ENCODE data around the gene PLA2G4E. TPM values are rescaled to one million over a fixed set of nuclear protein-coding genes. Genes with fewer than 3 reads are reported as not detected.

Gene PLA2G4E
- total and polyA plus RNA-seq, 2 experiments from 2014 or later, result not detected

DNA sequence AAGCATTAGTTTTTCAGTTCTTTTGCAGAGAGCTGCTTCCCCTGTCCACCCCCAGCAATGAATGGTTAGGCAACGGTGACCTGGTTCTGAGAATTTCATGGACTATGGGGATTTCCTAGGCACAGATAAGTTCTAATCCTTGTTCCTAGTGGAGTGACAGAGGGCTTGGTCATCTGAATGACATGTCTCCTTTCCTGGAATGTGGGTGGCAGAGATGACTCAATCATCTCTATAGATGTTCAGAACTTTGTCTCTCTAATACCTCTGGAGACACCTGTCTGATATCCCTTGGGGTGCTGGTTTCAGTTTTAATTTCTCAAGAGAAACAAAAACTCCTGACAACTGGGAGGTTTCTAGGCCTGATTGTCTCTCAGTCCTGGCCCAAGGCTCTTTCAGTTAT is 10.4 kb downstream of the PLA2G4E start (continued):
- TF ChIP-seq STAT1 (IDR thresholded peaks at IDR 0.05; ENCODE audit: unreplicated experiment) (no peak), EZH2phosphoT487 (IDR thresholded peaks at IDR 0.05; ENCODE audit: unreplicated experiment) (no peak)
- TF ChIP-seq, protein P1, sequence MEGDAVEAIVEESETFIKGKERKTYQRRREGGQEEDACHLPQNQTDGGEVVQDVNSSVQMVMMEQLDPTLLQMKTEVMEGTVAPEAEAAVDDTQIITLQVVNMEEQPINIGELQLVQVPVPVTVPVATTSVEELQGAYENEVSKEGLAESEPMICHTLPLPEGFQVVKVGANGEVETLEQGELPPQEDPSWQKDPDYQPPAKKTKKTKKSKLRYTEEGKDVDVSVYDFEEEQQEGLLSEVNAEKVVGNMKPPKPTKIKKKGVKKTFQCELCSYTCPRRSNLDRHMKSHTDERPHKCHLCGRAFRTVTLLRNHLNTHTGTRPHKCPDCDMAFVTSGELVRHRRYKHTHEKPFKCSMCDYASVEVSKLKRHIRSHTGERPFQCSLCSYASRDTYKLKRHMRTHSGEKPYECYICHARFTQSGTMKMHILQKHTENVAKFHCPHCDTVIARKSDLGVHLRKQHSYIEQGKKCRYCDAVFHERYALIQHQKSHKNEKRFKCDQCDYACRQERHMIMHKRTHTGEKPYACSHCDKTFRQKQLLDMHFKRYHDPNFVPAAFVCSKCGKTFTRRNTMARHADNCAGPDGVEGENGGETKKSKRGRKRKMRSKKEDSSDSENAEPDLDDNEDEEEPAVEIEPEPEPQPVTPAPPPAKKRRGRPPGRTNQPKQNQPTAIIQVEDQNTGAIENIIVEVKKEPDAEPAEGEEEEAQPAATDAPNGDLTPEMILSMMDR (conservative IDR thresholded peaks at IDR 0.05; ENCODE audit: low read depth in 2 of 2), result no peak

DNA sequence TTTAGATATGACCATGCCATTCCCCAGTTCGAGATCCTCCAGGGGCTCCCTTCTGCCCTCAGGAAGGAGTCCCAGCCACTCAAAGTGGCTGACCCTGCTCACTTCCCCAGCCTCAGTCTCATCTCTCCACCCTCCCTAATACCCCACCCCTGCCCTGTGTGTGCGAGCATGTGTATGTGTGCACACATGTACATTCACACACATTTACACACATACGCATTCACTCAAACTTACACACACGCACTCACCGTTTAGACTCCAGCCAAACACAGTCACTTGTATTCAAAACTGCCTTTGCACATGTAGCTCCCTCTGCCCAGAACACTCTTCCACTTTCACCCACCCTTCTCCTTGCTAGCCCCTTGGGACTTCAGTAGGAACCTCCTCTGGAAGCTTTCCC is 11.4 kb downstream of the PLA2G4E start:
- H3K9me3 Mint-ChIP-seq, result no peaks in the 10 kb centered on the region; the same call in 2 of the 3 replicates
- DNase-seq (ENCODE audit: low spot score) (no peak), ATAC-seq (no peak)
- Histone ChIP-seq H4K20me1 (replicated peaks; ENCODE audit: insufficient read depth) (no peaks in the 10 kb centered on the region; the same call in 1 of the 2 replicates), H3F3A (replicated peaks; ENCODE audit: low read depth) (no peaks in the 10 kb centered on the region), H2AFZ (no peak overlapping the region), H3K4me2 (no peak overlapping the region), H3K9me2 (ENCODE audit: insufficient read depth) (0 out of 2 replicates have a peak, but pooled peaks cover 4% of the 10 kb centered on the region), H3K27ac (ENCODE audit: low read depth) (no peak overlapping the region), H3K4me1 (ENCODE audit: insufficient read depth) (no peaks in the 10 kb centered on the region), H3K4me3 (no peak overlapping the region), H3K27me3 (ENCODE audit: insufficient read depth) (no peaks in the 10 kb centered on the region), H3K36me3 (ENCODE audit: insufficient read depth) (no peaks in the 10 kb centered on the region), H3K79me2 (replicated peaks; ENCODE audit: insufficient read depth) (no peaks in the 10 kb centered on the region)
- peaks cover 6% of the 10 kb centered on the region; the same call in 2 of the 3 replicates for H3K4me1 Mint-ChIP-seq
- no peaks in the 10 kb centered on the region for H3K36me3 Mint-ChIP-seq (ENCODE audit: low read depth)
- no peak overlapping the region for H3K27ac Mint-ChIP-seq
- peaks cover 9% of the 10 kb centered on the region for H3K27me3 Mint-ChIP-seq (ENCODE audit: insufficient read depth, low read depth, poor library complexity)
- no peak overlapping the region for H3K4me3 Mint-ChIP-seq
- TF ChIP-seq, protein P2, sequence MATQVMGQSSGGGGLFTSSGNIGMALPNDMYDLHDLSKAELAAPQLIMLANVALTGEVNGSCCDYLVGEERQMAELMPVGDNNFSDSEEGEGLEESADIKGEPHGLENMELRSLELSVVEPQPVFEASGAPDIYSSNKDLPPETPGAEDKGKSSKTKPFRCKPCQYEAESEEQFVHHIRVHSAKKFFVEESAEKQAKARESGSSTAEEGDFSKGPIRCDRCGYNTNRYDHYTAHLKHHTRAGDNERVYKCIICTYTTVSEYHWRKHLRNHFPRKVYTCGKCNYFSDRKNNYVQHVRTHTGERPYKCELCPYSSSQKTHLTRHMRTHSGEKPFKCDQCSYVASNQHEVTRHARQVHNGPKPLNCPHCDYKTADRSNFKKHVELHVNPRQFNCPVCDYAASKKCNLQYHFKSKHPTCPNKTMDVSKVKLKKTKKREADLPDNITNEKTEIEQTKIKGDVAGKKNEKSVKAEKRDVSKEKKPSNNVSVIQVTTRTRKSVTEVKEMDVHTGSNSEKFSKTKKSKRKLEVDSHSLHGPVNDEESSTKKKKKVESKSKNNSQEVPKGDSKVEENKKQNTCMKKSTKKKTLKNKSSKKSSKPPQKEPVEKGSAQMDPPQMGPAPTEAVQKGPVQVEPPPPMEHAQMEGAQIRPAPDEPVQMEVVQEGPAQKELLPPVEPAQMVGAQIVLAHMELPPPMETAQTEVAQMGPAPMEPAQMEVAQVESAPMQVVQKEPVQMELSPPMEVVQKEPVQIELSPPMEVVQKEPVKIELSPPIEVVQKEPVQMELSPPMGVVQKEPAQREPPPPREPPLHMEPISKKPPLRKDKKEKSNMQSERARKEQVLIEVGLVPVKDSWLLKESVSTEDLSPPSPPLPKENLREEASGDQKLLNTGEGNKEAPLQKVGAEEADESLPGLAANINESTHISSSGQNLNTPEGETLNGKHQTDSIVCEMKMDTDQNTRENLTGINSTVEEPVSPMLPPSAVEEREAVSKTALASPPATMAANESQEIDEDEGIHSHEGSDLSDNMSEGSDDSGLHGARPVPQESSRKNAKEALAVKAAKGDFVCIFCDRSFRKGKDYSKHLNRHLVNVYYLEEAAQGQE (IDR thresholded peaks at IDR 0.05; ENCODE audit: unreplicated experiment), result no peak
- TF ChIP-seq, protein P3, sequence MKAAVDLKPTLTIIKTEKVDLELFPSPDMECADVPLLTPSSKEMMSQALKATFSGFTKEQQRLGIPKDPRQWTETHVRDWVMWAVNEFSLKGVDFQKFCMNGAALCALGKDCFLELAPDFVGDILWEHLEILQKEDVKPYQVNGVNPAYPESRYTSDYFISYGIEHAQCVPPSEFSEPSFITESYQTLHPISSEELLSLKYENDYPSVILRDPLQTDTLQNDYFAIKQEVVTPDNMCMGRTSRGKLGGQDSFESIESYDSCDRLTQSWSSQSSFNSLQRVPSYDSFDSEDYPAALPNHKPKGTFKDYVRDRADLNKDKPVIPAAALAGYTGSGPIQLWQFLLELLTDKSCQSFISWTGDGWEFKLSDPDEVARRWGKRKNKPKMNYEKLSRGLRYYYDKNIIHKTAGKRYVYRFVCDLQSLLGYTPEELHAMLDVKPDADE (IDR thresholded peaks at IDR 0.05), result no peak
- TF ChIP-seq POLR2AphosphoS5 (IDR thresholded peaks at IDR 0.05; ENCODE audit: low read depth) (no peak), NANOG (IDR thresholded peaks at IDR 0.05; ENCODE audit: borderline replicate concordance) (no peak), EZH2phosphoT487 (IDR thresholded peaks at IDR 0.05; ENCODE audit: unreplicated experiment) (no peak), STAT1 (IDR thresholded peaks at IDR 0.05; ENCODE audit: unreplicated experiment) (no peak), ZNF114 (CRISPR knock-in tag; IDR thresholded peaks at IDR 0.05) (no peak), CREB1 (CRISPR knock-in tag; IDR thresholded peaks at IDR 0.05; ENCODE audit: low read depth) (no peak)
- TF ChIP-seq, protein P4, sequence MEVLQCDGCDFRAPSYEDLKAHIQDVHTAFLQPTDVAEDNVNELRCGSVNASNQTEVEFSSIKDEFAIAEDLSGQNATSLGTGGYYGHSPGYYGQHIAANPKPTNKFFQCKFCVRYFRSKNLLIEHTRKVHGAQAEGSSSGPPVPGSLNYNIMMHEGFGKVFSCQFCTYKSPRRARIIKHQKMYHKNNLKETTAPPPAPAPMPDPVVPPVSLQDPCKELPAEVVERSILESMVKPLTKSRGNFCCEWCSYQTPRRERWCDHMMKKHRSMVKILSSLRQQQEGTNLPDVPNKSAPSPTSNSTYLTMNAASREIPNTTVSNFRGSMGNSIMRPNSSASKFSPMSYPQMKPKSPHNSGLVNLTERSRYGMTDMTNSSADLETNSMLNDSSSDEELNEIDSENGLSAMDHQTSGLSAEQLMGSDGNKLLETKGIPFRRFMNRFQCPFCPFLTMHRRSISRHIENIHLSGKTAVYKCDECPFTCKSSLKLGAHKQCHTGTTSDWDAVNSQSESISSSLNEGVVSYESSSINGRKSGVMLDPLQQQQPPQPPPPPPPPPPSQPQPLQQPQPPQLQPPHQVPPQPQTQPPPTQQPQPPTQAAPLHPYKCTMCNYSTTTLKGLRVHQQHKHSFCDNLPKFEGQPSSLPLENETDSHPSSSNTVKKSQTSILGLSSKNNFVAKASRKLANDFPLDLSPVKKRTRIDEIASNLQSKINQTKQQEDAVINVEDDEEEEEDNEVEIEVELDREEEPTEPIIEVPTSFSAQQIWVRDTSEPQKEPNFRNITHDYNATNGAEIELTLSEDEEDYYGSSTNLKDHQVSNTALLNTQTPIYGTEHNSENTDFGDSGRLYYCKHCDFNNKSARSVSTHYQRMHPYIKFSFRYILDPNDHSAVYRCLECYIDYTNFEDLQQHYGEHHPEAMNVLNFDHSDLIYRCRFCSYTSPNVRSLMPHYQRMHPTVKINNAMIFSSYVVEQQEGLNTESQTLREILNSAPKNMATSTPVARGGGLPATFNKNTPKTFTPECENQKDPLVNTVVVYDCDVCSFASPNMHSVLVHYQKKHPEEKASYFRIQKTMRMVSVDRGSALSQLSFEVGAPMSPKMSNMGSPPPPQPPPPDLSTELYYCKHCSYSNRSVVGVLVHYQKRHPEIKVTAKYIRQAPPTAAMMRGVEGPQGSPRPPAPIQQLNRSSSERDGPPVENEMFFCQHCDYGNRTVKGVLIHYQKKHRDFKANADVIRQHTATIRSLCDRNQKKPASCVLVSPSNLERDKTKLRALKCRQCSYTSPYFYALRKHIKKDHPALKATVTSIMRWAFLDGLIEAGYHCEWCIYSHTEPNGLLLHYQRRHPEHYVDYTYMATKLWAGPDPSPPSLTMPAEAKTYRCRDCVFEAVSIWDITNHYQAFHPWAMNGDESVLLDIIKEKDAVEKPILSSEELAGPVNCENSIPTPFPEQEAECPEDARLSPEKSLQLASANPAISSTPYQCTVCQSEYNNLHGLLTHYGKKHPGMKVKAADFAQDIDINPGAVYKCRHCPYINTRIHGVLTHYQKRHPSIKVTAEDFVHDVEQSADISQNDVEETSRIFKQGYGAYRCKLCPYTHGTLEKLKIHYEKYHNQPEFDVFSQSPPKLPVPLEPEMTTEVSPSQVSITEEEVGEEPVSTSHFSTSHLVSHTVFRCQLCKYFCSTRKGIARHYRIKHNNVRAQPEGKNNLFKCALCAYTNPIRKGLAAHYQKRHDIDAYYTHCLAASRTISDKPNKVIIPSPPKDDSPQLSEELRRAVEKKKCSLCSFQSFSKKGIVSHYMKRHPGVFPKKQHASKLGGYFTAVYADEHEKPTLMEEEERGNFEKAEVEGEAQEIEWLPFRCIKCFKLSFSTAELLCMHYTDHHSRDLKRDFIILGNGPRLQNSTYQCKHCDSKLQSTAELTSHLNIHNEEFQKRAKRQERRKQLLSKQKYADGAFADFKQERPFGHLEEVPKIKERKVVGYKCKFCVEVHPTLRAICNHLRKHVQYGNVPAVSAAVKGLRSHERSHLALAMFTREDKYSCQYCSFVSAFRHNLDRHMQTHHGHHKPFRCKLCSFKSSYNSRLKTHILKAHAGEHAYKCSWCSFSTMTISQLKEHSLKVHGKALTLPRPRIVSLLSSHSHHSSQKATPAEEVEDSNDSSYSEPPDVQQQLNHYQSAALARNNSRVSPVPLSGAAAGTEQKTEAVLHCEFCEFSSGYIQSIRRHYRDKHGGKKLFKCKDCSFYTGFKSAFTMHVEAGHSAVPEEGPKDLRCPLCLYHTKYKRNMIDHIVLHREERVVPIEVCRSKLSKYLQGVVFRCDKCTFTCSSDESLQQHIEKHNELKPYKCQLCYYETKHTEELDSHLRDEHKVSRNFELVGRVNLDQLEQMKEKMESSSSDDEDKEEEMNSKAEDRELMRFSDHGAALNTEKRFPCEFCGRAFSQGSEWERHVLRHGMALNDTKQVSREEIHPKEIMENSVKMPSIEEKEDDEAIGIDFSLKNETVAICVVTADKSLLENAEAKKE (CRISPR knock-in tag; IDR thresholded peaks at IDR 0.05), result no peak
- TF ChIP-seq, protein P1 (conservative IDR thresholded peaks at IDR 0.05; ENCODE audit: low read depth in 2 of 2), result no peak
